ENCODE results near the gene WWTR1. TPM values are rescaled to one million over a fixed set of nuclear protein-coding genes. Genes with fewer than 3 reads are reported as not detected.

WWTR1 gene
- total RNA-seq, 1 donor = 205 TPM

GRCh38 chr3:149620291-149621020, 37.4 kb downstream of the WWTR1 start:
- TF ChIP-seq CTCF (IDR thresholded peaks at IDR 0.05; ENCODE audit: insufficient read depth, low read length) = no peak
- DNase-seq (ENCODE audit: low read depth) = peak; percentile 83
- no peak overlapping the region for H3K4me3 ChIP-seq (ENCODE audit: low read depth, low read length)

GRCh38 chr3:149619136-149619535, 38.7 kb downstream of the WWTR1 start:
- TF ChIP-seq CTCF (IDR thresholded peaks at IDR 0.05; ENCODE audit: insufficient read depth, low read length) = no peak
- H3K4me3 ChIP-seq (ENCODE audit: low read depth, low read length) = no peak overlapping the region
- no peak for DNase-seq (ENCODE audit: low read depth)

- no peak overlapping the region for H3K4me3 ChIP-seq (ENCODE audit: low read depth, low read length)
- TF ChIP-seq CTCF (IDR thresholded peaks at IDR 0.05; ENCODE audit: insufficient read depth, low read length) = no peak
- DNase-seq (ENCODE audit: low read depth) = peak; percentile 88
These were observed 39.4 kb downstream of the WWTR1 start for GRCh38 chr3:149618151-149619123.

- DNase-seq (ENCODE audit: low read depth) = peak; percentile 56
These were observed 42.0 kb downstream of the WWTR1 start for GRCh38 chr3:149615731-149616221.

GRCh38 chr3:149613988-149614387, 43.8 kb downstream of the WWTR1 start:
- no peak for DNase-seq (ENCODE audit: low read depth)
- TF ChIP-seq CTCF (IDR thresholded peaks at IDR 0.05; ENCODE audit: insufficient read depth, low read length) = no peak
- no peak overlapping the region for H3K4me3 ChIP-seq (ENCODE audit: low read depth, low read length)

More at GRCh38 chr3:149615731-149616221, 42.0 kb downstream of the WWTR1 start:
- no peak for TF ChIP-seq CTCF (IDR thresholded peaks at IDR 0.05; ENCODE audit: insufficient read depth, low read length)
- H3K4me3 ChIP-seq (ENCODE audit: low read depth, low read length) = no peak overlapping the region

GRCh38 chr3:149612456-149612855, 45.4 kb downstream of the WWTR1 start:
- no peak for DNase-seq (ENCODE audit: low read depth)
- TF ChIP-seq CTCF (IDR thresholded peaks at IDR 0.05; ENCODE audit: insufficient read depth, low read length) = no peak
- H3K4me3 ChIP-seq (ENCODE audit: low read depth, low read length) = no peak overlapping the region
